Measurements from ENCODE around the gene MAPK8. TPM values are rescaled to one million over a fixed set of nuclear protein-coding genes. Genes with fewer than 3 reads are reported as not detected.

The MAPK8 gene
- total and polyA plus RNA-seq, 9 of the 15 experiments (the other 6 are each of a cell fraction or from before 2014, with no cell fraction given), result 6.4 to 159 (median 71.0) TPM

- TF ChIP-seq NONO (IDR thresholded peaks at IDR 0.05; ENCODE audit: low read depth in 2 of 2, low read length in 1 of 2), result no peak
Measured at GRCh38 chr10:48474765-48475365, 168.4 kb downstream of the MAPK8 start (continued).

- H3K4me3 ChIP-seq, result no peak overlapping the region
- DNase-seq (ENCODE audit: extremely low read depth in 1 of 4, low spot score in 3 of 4) (no peak), ATAC-seq (no peak), FAIRE-seq (no peak)
- H3K9ac ChIP-seq (ENCODE audit: insufficient read depth in 1 of 2, low read depth in 2 of 2, low read length in 2 of 2), result peak overlapping the region; percentile 11 to 82; a peak in 3 of 4 replicates
- no peaks in the 10 kb centered on the region for H3K27me3 ChIP-seq (ENCODE audit: control insufficient read depth in 2 of 2, insufficient read depth in 2 of 2, low read length in 2 of 2)
- ChIA-PET CTCF (ENCODE audit: low intra/inter-chr PET ratio) (no interaction called here), POLR2A (interaction anchor here (1.0 to 1.5 kb wide), 3 partner anchors 9 to 19 kb away, joined by 3 to 6 read pairs (median 3); no protein-coding TSS in a partner anchor)
- no peaks in the 10 kb centered on the region for H3K9me1 ChIP-seq (ENCODE audit: control insufficient read depth, insufficient read depth, low read length)
- no peak overlapping the region for H3K4me2 ChIP-seq (ENCODE audit: insufficient read depth, low read length)
- intact Hi-C loops (cut with micrococcal nuclease) (no loop called here), in situ Hi-C loops (cut with MboI) (no loop called here)
- TF ChIP-seq CBFA2T2 (conservative IDR thresholded peaks at IDR 0.05) (no peak), NFATC3 (IDR thresholded peaks at IDR 0.05) (no peak), CTCF (IDR thresholded peaks at IDR 0.05 in 2 of 3, conservative IDR thresholded peaks at IDR 0.05 in 1 of 3; ENCODE audit: insufficient read depth in 2 of 3, low read depth in 1 of 3, low read length in 3 of 3) (no peak), USF1 (CRISPR knock-in tag; IDR thresholded peaks at IDR 0.05) (no peak), ZNF766 (CRISPR knock-in tag; conservative IDR thresholded peaks at IDR 0.05) (0 out of 2 replicates have a peak, but pooled peaks have one; percentile 16), EP300 (IDR thresholded peaks at IDR 0.05; ENCODE audit: low read length) (no peak), OTX1 (CRISPR knock-in tag; IDR thresholded peaks at IDR 0.05) (no peak), ZBTB12 (CRISPR knock-in tag; IDR thresholded peaks at IDR 0.05) (no peak), MAFG (tag; conservative IDR thresholded peaks at IDR 0.05) (no peak), L3MBTL2 (IDR thresholded peaks at IDR 0.05) (no peak), ZBTB17 (CRISPR knock-in tag; IDR thresholded peaks at IDR 0.05) (no peak), ZNF184 (CRISPR knock-in tag; IDR thresholded peaks at IDR 0.05) (no peak), E2F6 (IDR thresholded peaks at IDR 0.05; ENCODE audit: borderline replicate concordance in 1 of 2, extremely low read depth in 1 of 2, insufficient read depth in 1 of 2, insufficient read length in 1 of 2, low read depth in 1 of 2, low read length in 1 of 2, poor library complexity in 1 of 2, severe bottlenecking in 1 of 2) (peak in 1 of 2 experiments; percentile 17), ZBTB7A (IDR thresholded peaks at IDR 0.05; ENCODE audit: borderline replicate concordance, control insufficient read depth, low read depth, low read length) (no peak), SMAD3 (CRISPR knock-in tag; conservative IDR thresholded peaks at IDR 0.05) (no peak)
- peak overlapping the region; percentile 40 for H3K27ac ChIP-seq (ENCODE audit: extremely low read depth, low read depth, low read length)
- H3K9me3 ChIP-seq (replicated peaks; ENCODE audit: control insufficient read depth, insufficient read depth, low read depth, low read length), result peaks cover 4% of the 10 kb centered on the region
- no TSS peak for BruUV-seq (replicated peaks)
- H4K20me1 ChIP-seq (replicated peaks; ENCODE audit: control insufficient read depth, insufficient read depth, low read length), result no peaks in the 10 kb centered on the region
- WGBS (ENCODE audit: insufficient coverage, low coverage, missing lambda C conversion rate), result 71% methylated on average over 4 of the region's 4 CpGs
- H3K4me1 ChIP-seq (replicated peaks in 1 of 2; ENCODE audit: control insufficient read depth in 2 of 2, insufficient read depth in 2 of 2, low read length in 2 of 2), result peaks cover 73 to 85% of the 10 kb centered on the region in 2 experiments
- H3K79me2 ChIP-seq (ENCODE audit: control insufficient read depth, insufficient read depth, low read length), result peaks cover 60% of the 10 kb centered on the region
- no peak overlapping the region for H2AFZ ChIP-seq (ENCODE audit: low read depth, low read length)
- peaks cover 31% of the 10 kb centered on the region for H3K36me3 ChIP-seq (ENCODE audit: control insufficient read depth, insufficient read depth, low read length)
Measured at GRCh38 chr10:48475943-48476278, 169.4 kb downstream of the MAPK8 start.

Data from K562 (cell line).